Heart right ventricle (tissue), 16 donors: ENCODE data around the gene SND1. TPM values are rescaled to one million over a fixed set of nuclear protein-coding genes. Genes with fewer than 3 reads are reported as not detected.

Experiments
- ATAC-seq, 8 donors: fragments of 200-7000 bp; cut with Tn5 transposase; one replicate each; pipeline ENCODE4 v1.9.1; 2020; ENCODE audit warnings: mild to moderate bottlenecking in 8 of 8, moderate library complexity in 8 of 8, moderate number of reproducible peaks in 1 of 8
- DNase-seq, 2 donors: peaks; one replicate each; pipeline ENCODE4 v3.0.0-alpha.2; 2020
- H3K27ac ChIP-seq, 10 donors: fragments of 200-600 bp; sonication (generic) in 2 of 10; one replicate each; pipeline versions ENCODE4 v1.5.0 to v1.8.0; 2020 to 2022; ENCODE audit warnings: mild to moderate bottlenecking in 3 of 10
- H3K27me3 ChIP-seq, 7 donors: fragments of 200-600 bp; one replicate each; pipeline ENCODE4 v1.8.0; 2021 to 2022; ENCODE audit warnings: mild to moderate bottlenecking in 2 of 7
- H3K36me3 ChIP-seq, 9 donors: fragments of 200-600 bp; sonication (generic) in 1 of 9; one replicate each; pipeline versions ENCODE4 v1.5.0 to v1.8.0; 2020 to 2022; ENCODE audit warnings: mild to moderate bottlenecking in 2 of 9
- H3K4me1 ChIP-seq, 9 donors: fragments of 200-600 bp; sonication (generic) in 1 of 9; one replicate each; pipeline versions ENCODE4 v1.5.0 to v1.8.0; 2020 to 2022; ENCODE audit warnings: mild to moderate bottlenecking in 4 of 9
- H3K4me3 ChIP-seq, 10 donors: fragments of 200-600 bp; sonication (generic) in 2 of 10; one replicate each; pipeline versions ENCODE4 v1.5.0 to v1.8.0; 2020 to 2022; ENCODE audit warnings: mild to moderate bottlenecking in 7 of 10, moderate library complexity in 2 of 10
- H3K9me3 ChIP-seq, 11 donors: fragments of 200-600 bp in 10 of 11; sonication (generic) in 2 of 11; one replicate each; pipeline versions ENCODE4 v1.5.0 to v1.8.0; 2013 to 2022; ENCODE audit warnings: mild to moderate bottlenecking in 2 of 11, control low read depth in 1 of 11, moderate library complexity in 1 of 11
- WGBS, 2 donors: extraction: QIAGEN DNeasy Blood & Tissue Kit; methylation state at CpG; one replicate each; pipeline ENCODE4 v1.1.7; 2013; ENCODE audit warnings: inconsistent platforms in 1 of 2; 5-methylcytosine and 5-hydroxymethylcytosine counted together
- intact Hi-C, 10 donors: fragments of 100-400 bp; cut with DNase I; formaldehyde crosslinking; loops; one replicate each; pipeline versions ENCODE4 v1.11.1 to v1.14.2; 2022
- polyA plus RNA-seq, 2 donors: library from polyadenylated mRNA; stranded (reverse); fragments of 200-250 nt; gene quantifications; one replicate each; pipeline ENCODE4 v1.2.3, GENCODE V29; 2013
- total RNA-seq, 10 donors: library from RNA; stranded (reverse); fragmentation: NEBNext Ultra II Directional in 3 of 10; extraction: Animal tissue kit (Norgen Biotek cat#: 25700) in 3 of 10; gene quantifications; one replicate each; pipeline versions ENCODE4 v1.2.1 to v1.2.4, GENCODE V29; 2021 to 2023
- TF ChIP-seq, protein P1 (sequence below), 9 donors: fragments of 200-600 bp; sonication (generic) in 2 of 9; IDR thresholded peaks; one replicate each; pipeline versions ENCODE4 v1.5.0 to v1.8.0; 2021 to 2022; ENCODE audit warnings: antibody characterized with exemption in 9 of 9, mild to moderate bottlenecking in 5 of 9, moderate library complexity in 1 of 9
- donor health status: Arrhythmogenic right ventricular cardiomyopathy.
- donor health status: ischemic (EF 13 %, LVEDD 7.1; RV severe dilation, severe dysfunction).
- donor health status: healthy with polysubstance abuse.
- donor health status: DM: no; HTN: yes; CAD: no.
- donor health status: DM: no; HTN: no; CAD: no.
- donor health status: ischemic (EF 25% LVEDD 6.9; RV normal size, moderate dysfunction).
- donor health status: ischemic (EF 25% LVEDD 5.7; RV mildly dilated, moderate dysfunction).
- donor health status: healthy.
- donor health status: DM: yes; HTN: yes; CAD: no.
- donor health status: Ischemic cardiomyopathy.
- donor health status: ischemic (EF 35%, LVEDD 5.7; RV mildly dilated, moderate dysfunction).
- donor health status: nonischemic (EF 11% LVEDD 7.7; RV severe dilation, severe dysfunction).
- donor health status: DM: yes; HTN: yes; CAD: no.
- donor health status: PGD.
- donor health status: ischemic (EF 29% LVEDD 5.4; RV normal size, mild dysfunction).
- donor health status: nonischemic (EF 23%, LVEDD 6.1; RV moderate dilation, normal function).

SND1 gene
- total and polyA plus RNA-seq, 12 donors = 39.9 to 107 (median 80.8) TPM

GRCh38 chr7:128073671-128074310 lies 421.8 kb downstream of the SND1 start:
- DNase-seq = no peak
- intact Hi-C loops = no loop called here
- WGBS, 2 donors = 85 to 86% methylated on average over 15 of the region's 15 CpGs
- H3K4me3 ChIP-seq = no peak overlapping the region
- no peak overlapping the region for H3K27ac ChIP-seq
- H3K9me3 ChIP-seq = no peaks in the 10 kb centered on the region
- no peak for ATAC-seq
- peaks cover 0 to 50% (median 0%) of the 10 kb centered on the region in 9 donors for H3K36me3 ChIP-seq
- no peaks in the 10 kb centered on the region for H3K27me3 ChIP-seq
- TF ChIP-seq, protein P1, sequence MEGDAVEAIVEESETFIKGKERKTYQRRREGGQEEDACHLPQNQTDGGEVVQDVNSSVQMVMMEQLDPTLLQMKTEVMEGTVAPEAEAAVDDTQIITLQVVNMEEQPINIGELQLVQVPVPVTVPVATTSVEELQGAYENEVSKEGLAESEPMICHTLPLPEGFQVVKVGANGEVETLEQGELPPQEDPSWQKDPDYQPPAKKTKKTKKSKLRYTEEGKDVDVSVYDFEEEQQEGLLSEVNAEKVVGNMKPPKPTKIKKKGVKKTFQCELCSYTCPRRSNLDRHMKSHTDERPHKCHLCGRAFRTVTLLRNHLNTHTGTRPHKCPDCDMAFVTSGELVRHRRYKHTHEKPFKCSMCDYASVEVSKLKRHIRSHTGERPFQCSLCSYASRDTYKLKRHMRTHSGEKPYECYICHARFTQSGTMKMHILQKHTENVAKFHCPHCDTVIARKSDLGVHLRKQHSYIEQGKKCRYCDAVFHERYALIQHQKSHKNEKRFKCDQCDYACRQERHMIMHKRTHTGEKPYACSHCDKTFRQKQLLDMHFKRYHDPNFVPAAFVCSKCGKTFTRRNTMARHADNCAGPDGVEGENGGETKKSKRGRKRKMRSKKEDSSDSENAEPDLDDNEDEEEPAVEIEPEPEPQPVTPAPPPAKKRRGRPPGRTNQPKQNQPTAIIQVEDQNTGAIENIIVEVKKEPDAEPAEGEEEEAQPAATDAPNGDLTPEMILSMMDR (IDR thresholded peaks at IDR 0.05) = no peak
- H3K4me1 ChIP-seq = peaks cover 0 to 37% (median 16%) of the 10 kb centered on the region in 9 donors

GRCh38 chr7:128074336-128074735 lies 422.3 kb downstream of the SND1 start:
- Histone ChIP-seq H3K9me3 (no peaks in the 10 kb centered on the region), H3K27ac (no peak overlapping the region), H3K27me3 (no peaks in the 10 kb centered on the region), H3K4me1 (peaks cover 0 to 37% (median 16%) of the 10 kb centered on the region in 9 donors), H3K4me3 (no peak overlapping the region), H3K36me3 (peaks cover 0 to 55% (median 0%) of the 10 kb centered on the region in 9 donors)
- intact Hi-C loops = no loop called here
- no peak for DNase-seq
- TF ChIP-seq, protein P1 (IDR thresholded peaks at IDR 0.05) = no peak
- WGBS, 2 donors = 91 to 93% methylated on average over 19 of the region's 19 CpGs
- ATAC-seq = no peak

DNA sequence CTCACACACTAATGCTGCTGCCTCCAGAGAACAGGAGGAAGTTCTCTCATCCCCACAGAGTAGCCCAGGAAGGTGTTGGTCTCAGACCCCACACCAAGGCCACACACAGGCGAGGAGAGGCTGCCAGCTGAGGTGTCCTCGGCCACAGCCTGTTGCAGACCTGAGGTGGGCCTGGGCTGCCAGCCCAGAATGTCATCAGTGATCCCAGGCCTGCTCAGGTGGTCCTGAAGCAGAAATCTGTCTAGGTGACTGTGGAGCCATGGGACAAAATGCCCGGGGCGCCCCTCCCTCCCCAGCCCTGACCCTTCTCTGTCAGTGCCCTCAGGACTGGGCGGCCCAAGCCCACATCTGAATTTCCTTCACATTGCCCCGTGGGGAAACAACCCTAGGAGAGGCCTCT lies 422.7 kb downstream of the SND1 start:
- Histone ChIP-seq H3K4me1 (peaks cover 0 to 37% (median 16%) of the 10 kb centered on the region in 9 donors), H3K27me3 (no peaks in the 10 kb centered on the region), H3K4me3 (no peak overlapping the region), H3K36me3 (peaks cover 0 to 58% (median 0%) of the 10 kb centered on the region in 9 donors), H3K9me3 (no peaks in the 10 kb centered on the region), H3K27ac (peak overlapping the region in 1 of 10 donors; percentile 61)
- no peak for DNase-seq
- TF ChIP-seq, protein P1 (IDR thresholded peaks at IDR 0.05) = no peak
- no peak for ATAC-seq
- intact Hi-C loops = no loop called here
- 92% methylated on average over 6 of the region's 6 CpGs for WGBS, 2 donors

DNA sequence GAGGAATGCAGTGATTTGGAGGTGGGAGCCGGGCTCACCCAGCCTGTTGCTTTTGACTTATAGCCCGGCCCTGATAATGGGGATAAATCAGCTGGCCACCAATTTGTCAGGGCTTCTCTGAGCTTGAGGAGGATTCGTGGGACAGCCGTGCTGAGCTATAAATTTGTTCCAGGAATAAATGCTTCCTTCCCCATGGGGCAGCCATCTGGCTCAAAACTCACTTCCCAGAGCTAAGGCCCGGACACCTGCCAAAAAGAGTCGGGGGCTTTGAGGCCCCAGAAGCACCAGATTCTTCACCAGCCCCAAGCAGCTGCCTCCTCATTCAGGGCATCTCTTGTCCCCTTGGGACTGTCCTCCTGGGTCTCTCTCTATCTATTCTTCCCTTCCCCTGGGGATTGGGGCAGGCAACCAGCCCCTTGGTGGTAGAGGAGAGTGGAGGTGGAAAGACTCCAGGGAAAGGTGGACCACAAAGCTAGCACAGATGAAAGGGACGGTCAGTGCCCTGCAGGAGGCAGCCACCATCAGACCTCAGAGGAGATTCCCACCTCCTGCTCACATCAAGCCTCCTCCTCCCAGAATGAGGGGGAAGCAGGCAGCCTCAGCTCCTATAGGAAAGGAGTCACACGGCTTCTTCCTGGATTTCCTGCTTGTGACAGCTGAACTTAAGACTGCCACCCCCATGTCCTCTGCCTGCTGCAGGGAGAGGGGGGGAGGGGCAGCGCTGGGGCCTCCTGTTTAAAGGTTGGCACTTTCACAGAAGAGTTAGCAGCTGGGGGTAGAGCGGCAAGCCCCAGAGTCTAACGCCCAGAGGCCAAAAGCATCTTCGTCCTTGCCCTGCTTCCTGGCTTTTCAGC lies 423.5 kb downstream of the SND1 start:
- DNase-seq (no peak), ATAC-seq (peak in 3 of 8 donors; percentile 63 to 82 (median 69))
- Histone ChIP-seq H3K9me3 (no peaks in the 10 kb centered on the region), H3K27me3 (no peaks in the 10 kb centered on the region), H3K4me3 (no peak overlapping the region), H3K36me3 (peaks cover 0 to 65% (median 0%) of the 10 kb centered on the region in 9 donors), H3K4me1 (peaks cover 0 to 37% (median 16%) of the 10 kb centered on the region in 9 donors), H3K27ac (peak overlapping the region in 2 of 10 donors; percentile 20 to 61)
- WGBS, 2 donors = 59 to 66% methylated on average over 12 of the region's 12 CpGs
- TF ChIP-seq, protein P1 (IDR thresholded peaks at IDR 0.05) = no peak
- intact Hi-C loops = no loop called here
